HL-60 (cell line): ENCODE measurements around the gene XAB2.

ENCODE experiments used
- GABPA ChIP-seq: IDR thresholded peaks from 2 replicates; pipeline ENCODE4 v1.6.1; 2012; ENCODE audit warnings: low read depth
- POLR2AphosphoS5 ChIP-seq: IDR thresholded peaks from 2 replicates; pipeline ENCODE4 v1.6.1; 2012; ENCODE audit warnings: low read depth
- REST ChIP-seq: IDR thresholded peaks from 2 replicates; pipeline ENCODE4 v1.6.1; 2012; ENCODE audit warnings: low read depth; ENCODE audit not compliant: insufficient replicate concordance
- SPI1 ChIP-seq: IDR thresholded peaks from 2 replicates; pipeline ENCODE4 v1.6.1; 2012; ENCODE audit warnings: low read depth, mild to moderate bottlenecking, borderline replicate concordance
- TF ChIP-seq, protein P1 (sequence below): IDR thresholded peaks from one replicate; pipeline ENCODE4 v1.5.1; 2011; ENCODE audit warnings: low read length, control low read depth, inconsistent platforms; ENCODE audit not compliant: insufficient read depth

DNA sequence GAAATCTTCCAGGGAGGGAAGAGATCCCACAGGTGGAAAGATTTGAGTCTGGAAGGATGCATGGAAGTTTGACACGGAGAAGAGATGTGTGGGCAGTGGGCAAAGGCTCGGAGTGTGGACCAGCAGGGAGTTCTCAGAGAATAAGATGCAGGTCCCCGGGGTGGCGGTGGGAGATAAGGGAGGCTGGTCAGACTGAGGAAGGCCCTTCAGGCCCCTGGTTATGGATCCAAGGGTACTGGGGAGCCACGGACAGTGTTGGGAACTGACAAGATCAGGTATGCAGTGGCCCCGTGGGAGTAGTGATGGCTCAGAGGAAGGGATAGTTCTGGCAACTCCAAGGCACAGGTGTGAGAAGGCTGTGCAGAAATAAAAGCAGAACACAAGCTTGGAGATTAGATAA lies 31.2 kb downstream of the XAB2 start:
- TF ChIP-seq, protein P1, sequence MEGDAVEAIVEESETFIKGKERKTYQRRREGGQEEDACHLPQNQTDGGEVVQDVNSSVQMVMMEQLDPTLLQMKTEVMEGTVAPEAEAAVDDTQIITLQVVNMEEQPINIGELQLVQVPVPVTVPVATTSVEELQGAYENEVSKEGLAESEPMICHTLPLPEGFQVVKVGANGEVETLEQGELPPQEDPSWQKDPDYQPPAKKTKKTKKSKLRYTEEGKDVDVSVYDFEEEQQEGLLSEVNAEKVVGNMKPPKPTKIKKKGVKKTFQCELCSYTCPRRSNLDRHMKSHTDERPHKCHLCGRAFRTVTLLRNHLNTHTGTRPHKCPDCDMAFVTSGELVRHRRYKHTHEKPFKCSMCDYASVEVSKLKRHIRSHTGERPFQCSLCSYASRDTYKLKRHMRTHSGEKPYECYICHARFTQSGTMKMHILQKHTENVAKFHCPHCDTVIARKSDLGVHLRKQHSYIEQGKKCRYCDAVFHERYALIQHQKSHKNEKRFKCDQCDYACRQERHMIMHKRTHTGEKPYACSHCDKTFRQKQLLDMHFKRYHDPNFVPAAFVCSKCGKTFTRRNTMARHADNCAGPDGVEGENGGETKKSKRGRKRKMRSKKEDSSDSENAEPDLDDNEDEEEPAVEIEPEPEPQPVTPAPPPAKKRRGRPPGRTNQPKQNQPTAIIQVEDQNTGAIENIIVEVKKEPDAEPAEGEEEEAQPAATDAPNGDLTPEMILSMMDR: no peak
- no peak for TF ChIP-seq POLR2AphosphoS5
- TF ChIP-seq REST: no peak
- no peak for TF ChIP-seq GABPA
- no peak for TF ChIP-seq SPI1
